OCI-LY1 (cell line): ENCODE measurements around the gene PAH.

Experiments
- H2AFZ ChIP-seq: fragments of 200-600 bp; sonication (generic), shearing (Covaris generic); 2 replicates; pipeline ENCODE4 v1.6.0; 2014; ENCODE audit warnings: antibody characterized with exemption, mild to moderate bottlenecking, low read length
- H3F3A ChIP-seq: fragments of 200-600 bp; sonication (generic), shearing (Covaris generic); 2 replicates; pipeline ENCODE4 v1.6.0; 2014; ENCODE audit warnings: mild to moderate bottlenecking, antibody characterized with exemption, low read length, moderate library complexity; ENCODE audit not compliant: insufficient read depth
- H3K27ac ChIP-seq: fragments of 200-600 bp; sonication (generic); 2 replicates; pipeline ENCODE4 v1.5.1; 2014; ENCODE audit warnings: low read length, mixed run types, mild to moderate bottlenecking, low read depth; ENCODE audit not compliant: poor library complexity, severe bottlenecking
- H3K27me3 ChIP-seq: fragments of 200-600 bp; sonication (generic); 2 replicates; pipeline ENCODE4 v1.6.0; 2014; ENCODE audit warnings: antibody characterized with exemption, mild to moderate bottlenecking, low read length, moderate library complexity; ENCODE audit not compliant: insufficient read depth
- H3K36me3 ChIP-seq: fragments of 200-600 bp; sonication (generic); 2 replicates; pipeline ENCODE4 v1.6.1; 2014; ENCODE audit warnings: mild to moderate bottlenecking, antibody characterized with exemption, low read length, moderate library complexity, mixed read lengths; ENCODE audit not compliant: insufficient read depth
- H3K4me1 ChIP-seq: fragments of 200-600 bp; sonication (generic); 2 replicates; pipeline ENCODE4 v1.5.1; 2014; ENCODE audit warnings: mild to moderate bottlenecking, low read length, moderate library complexity; ENCODE audit not compliant: insufficient read depth, severe bottlenecking
- H3K4me2 ChIP-seq: fragments of 200-600 bp; sonication (generic), shearing (Covaris generic); 2 replicates; pipeline ENCODE4 v1.6.1; 2014; ENCODE audit warnings: low read length
- H3K4me3 ChIP-seq: fragments of 200-600 bp; sonication (generic); 2 replicates; pipeline ENCODE4 v1.5.1; 2014; ENCODE audit warnings: low read length, low read depth, mild to moderate bottlenecking, mixed read lengths; ENCODE audit not compliant: poor library complexity, severe bottlenecking
- H3K79me2 ChIP-seq: fragments of 200-600 bp; shearing (Covaris generic); 2 replicates; pipeline ENCODE4 v1.6.1; 2016; ENCODE audit warnings: mixed run types, low read length, mixed read lengths; ENCODE audit not compliant: insufficient read depth
- H3K9ac ChIP-seq: fragments of 200-600 bp; sonication (generic), shearing (Covaris generic); 2 replicates; pipeline ENCODE4 v1.6.1; 2014; ENCODE audit warnings: mild to moderate bottlenecking, low read length, mixed read lengths
- H3K9me2 ChIP-seq: fragments of 200-600 bp; sonication (generic), shearing (Covaris generic); 2 replicates; pipeline ENCODE4 v1.6.1; 2014; ENCODE audit warnings: low read depth, mild to moderate bottlenecking, low read length, mixed read lengths
- H3K9me3 ChIP-seq: fragments of 200-600 bp; shearing (Covaris generic); 2 replicates; pipeline ENCODE4 v1.6.1; 2014; ENCODE audit warnings: low read length, mixed read lengths
- H4K20me1 ChIP-seq: fragments of 200-600 bp; sonication (generic), shearing (Covaris generic); 2 replicates; pipeline ENCODE4 v1.6.0; 2016; ENCODE audit warnings: mild to moderate bottlenecking, low read length; ENCODE audit not compliant: insufficient read depth
- EZH2 ChIP-seq: fragments of 200-600 bp; sonication (generic), shearing (Covaris generic); IDR thresholded peaks from 2 replicates; pipeline ENCODE4 v1.8.0; 2017; ENCODE audit warnings: borderline replicate concordance, mixed run types, mild to moderate bottlenecking, antibody characterized with exemption, low read length, moderate library complexity, mixed read lengths
- TF ChIP-seq, protein P1 (sequence below): fragments of 200-600 bp; sonication (generic), shearing (Covaris generic); IDR thresholded peaks from 2 replicates; pipeline ENCODE4 v1.5.1; 2017; ENCODE audit warnings: mild to moderate bottlenecking, antibody characterized with exemption, low read length, moderate library complexity, mixed read lengths

The PAH gene

DNA sequence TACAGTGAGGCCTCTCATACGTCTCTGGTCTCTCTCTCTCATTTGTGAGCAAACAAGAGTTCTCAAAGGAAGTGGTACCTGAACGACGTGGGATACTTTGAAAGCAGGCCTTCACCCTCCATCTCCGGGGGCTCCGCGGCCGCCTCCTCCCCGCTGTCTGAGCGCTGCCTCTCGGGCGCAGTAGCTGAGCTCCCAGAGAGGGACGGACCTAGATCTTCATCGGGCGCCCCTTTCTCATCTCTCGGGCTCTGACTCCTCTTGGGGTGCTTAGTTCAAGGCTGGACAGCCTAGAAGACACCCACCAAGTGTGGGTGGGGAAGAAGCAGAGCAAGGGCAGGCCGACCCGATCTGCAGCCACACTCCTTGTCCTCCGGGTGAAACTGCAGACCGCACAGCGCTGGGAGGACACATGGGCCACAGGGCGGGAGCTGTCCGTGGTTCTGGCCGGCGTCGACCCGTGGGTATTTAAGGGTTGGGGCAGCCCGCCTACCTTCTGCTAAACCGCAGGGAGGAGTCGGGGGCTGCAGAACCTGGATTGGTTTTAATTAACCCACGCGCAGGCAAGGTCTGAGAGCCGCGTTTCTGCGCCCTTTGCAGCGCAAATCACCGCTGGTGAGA, 92.7 kb downstream of the PAH start:
- no peak overlapping the region for H3K9ac ChIP-seq
- no peaks in the 10 kb centered on the region for H4K20me1 ChIP-seq
- H3K27me3 ChIP-seq = no peaks in the 10 kb centered on the region
- H3K9me2 ChIP-seq = no peaks in the 10 kb centered on the region
- TF ChIP-seq EZH2 = no peak
- no peak overlapping the region for H3K4me3 ChIP-seq
- no peak overlapping the region for H2AFZ ChIP-seq
- H3K4me1 ChIP-seq = no peaks in the 10 kb centered on the region
- no peaks in the 10 kb centered on the region for H3F3A ChIP-seq
- H3K27ac ChIP-seq = no peak overlapping the region
- no peak overlapping the region for H3K4me2 ChIP-seq
- H3K9me3 ChIP-seq = no peaks in the 10 kb centered on the region
- H3K79me2 ChIP-seq = no peaks in the 10 kb centered on the region
- H3K36me3 ChIP-seq = no peaks in the 10 kb centered on the region

DNA sequence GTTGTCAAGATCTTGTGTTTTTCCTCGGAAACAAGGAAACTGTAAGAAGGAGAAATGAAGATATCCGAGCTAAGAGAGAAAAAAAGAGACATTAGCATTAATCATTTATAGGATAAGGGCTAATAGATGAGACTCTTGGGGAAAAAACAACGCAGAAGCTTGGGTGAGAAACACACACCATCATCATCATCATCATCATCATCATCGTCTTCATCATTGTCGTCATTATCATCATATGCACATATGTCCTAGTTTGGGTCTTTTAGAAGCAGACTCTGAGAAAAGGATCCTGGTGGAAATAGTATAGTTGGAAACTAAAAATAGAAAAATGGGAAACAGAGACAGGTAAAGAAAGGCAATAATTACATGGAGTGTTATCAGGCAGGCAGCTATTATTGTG, 95.9 kb downstream of the PAH start:
- no peak for TF ChIP-seq EZH2
- no peaks in the 10 kb centered on the region for H3K79me2 ChIP-seq
- no peak overlapping the region for H2AFZ ChIP-seq
- H3K4me1 ChIP-seq = no peaks in the 10 kb centered on the region
- no peak overlapping the region for H3K4me2 ChIP-seq
- H3K36me3 ChIP-seq = no peaks in the 10 kb centered on the region
- no peaks in the 10 kb centered on the region for H3F3A ChIP-seq
- no peaks in the 10 kb centered on the region for H3K27me3 ChIP-seq
- no peaks in the 10 kb centered on the region for H3K9me3 ChIP-seq
- no peak overlapping the region for H3K4me3 ChIP-seq
- no peaks in the 10 kb centered on the region for H3K9me2 ChIP-seq
- H3K27ac ChIP-seq = no peak overlapping the region
- no peak overlapping the region for H3K9ac ChIP-seq
- H4K20me1 ChIP-seq = no peaks in the 10 kb centered on the region

DNA sequence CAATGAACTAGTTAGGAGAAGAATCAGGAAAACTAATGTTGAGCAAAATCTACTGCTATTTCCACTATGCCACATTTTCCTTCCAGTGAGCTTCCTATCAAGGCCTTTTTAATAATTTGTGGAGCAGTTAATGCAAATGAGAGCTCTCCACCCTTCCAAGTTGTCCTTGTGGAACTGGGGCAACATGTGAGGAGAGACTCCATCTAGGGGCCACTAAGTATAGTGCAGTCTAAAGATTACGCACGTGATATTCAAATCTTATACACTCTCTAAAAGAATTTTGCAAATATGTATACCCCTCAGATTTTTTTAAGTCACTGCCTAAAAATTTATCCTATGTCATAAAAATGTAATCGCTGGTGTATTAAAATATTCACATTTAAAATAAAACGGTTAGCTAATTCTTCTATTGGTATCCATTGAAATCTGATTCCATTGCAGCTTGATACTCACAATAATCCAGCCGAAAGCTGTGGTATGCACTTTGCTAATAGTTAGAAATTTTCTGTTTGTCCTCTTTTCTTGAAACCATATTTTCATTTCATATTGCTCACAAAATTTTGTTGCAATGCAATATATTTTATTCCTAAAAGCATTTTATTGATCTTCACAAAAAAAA, 100.1 kb downstream of the PAH start:
- Histone ChIP-seq H3K27me3 (no peaks in the 10 kb centered on the region), H2AFZ (no peak overlapping the region), H4K20me1 (no peaks in the 10 kb centered on the region), H3K4me1 (no peaks in the 10 kb centered on the region), H3K9ac (no peak overlapping the region), H3K9me2 (no peaks in the 10 kb centered on the region), H3K79me2 (no peaks in the 10 kb centered on the region), H3K4me2 (no peak overlapping the region), H3K9me3 (no peaks in the 10 kb centered on the region), H3K36me3 (no peaks in the 10 kb centered on the region), H3K4me3 (no peak overlapping the region), H3K27ac (no peak overlapping the region), H3F3A (no peaks in the 10 kb centered on the region)
- TF ChIP-seq EZH2 = no peak
- TF ChIP-seq, protein P1, sequence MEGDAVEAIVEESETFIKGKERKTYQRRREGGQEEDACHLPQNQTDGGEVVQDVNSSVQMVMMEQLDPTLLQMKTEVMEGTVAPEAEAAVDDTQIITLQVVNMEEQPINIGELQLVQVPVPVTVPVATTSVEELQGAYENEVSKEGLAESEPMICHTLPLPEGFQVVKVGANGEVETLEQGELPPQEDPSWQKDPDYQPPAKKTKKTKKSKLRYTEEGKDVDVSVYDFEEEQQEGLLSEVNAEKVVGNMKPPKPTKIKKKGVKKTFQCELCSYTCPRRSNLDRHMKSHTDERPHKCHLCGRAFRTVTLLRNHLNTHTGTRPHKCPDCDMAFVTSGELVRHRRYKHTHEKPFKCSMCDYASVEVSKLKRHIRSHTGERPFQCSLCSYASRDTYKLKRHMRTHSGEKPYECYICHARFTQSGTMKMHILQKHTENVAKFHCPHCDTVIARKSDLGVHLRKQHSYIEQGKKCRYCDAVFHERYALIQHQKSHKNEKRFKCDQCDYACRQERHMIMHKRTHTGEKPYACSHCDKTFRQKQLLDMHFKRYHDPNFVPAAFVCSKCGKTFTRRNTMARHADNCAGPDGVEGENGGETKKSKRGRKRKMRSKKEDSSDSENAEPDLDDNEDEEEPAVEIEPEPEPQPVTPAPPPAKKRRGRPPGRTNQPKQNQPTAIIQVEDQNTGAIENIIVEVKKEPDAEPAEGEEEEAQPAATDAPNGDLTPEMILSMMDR = peak; percentile 66

DNA sequence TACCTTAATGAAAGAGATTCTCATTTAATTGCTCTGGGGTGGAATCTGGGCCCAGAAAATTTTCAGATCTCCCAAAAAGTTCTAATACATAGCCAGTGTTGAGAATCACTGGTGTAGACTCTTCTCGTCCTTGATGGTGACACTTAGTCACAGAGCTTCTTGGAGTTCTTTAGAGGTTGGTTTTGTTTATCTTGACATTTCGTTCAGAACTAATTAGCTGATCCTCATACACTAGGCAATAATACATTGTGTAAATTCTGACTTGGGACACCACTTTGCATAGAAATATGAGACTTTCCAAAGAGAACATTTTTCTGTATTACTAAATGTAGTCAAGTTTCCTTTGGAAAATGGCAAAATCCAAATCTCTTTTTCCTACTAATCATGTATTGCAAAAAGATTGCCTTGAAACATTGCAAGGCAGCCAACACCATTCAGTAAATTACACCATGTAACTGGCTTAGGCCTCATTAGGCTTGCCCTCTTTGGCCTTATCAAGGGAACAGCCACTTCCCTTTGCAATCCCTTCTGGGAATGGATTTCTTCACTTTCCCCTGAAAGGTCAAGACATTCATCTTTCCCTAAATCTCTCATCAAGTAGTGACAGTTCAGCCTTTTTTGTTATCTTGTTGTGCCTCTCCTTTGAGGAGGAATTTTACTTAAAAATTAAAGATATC, 102.2 kb downstream of the PAH start:
- no peaks in the 10 kb centered on the region for H3K79me2 ChIP-seq
- no peak overlapping the region for H3K4me3 ChIP-seq
- no peaks in the 10 kb centered on the region for H3K36me3 ChIP-seq

More for the DNA sequence above, 102.2 kb downstream of the PAH start:
- Histone ChIP-seq H4K20me1 (no peaks in the 10 kb centered on the region), H3K9me2 (no peaks in the 10 kb centered on the region), H3K27me3 (no peaks in the 10 kb centered on the region), H3K4me1 (no peaks in the 10 kb centered on the region), H3K9me3 (no peaks in the 10 kb centered on the region), H3F3A (no peaks in the 10 kb centered on the region), H2AFZ (no peak overlapping the region), H3K9ac (no peak overlapping the region), H3K4me2 (no peak overlapping the region), H3K27ac (no peak overlapping the region)
- TF ChIP-seq, protein P1 = no peak
- TF ChIP-seq EZH2 = no peak
